ENCODE measurements around the gene WDFY2. TPM values are rescaled to one million over a fixed set of nuclear protein-coding genes. Genes with fewer than 3 reads are reported as not detected.
"Not testable (repeated sequence)": the region's sequence is repeated elsewhere in the genome, so short reads cannot be mapped to it uniquely, and the experiment has no call there.

WDFY2 gene
- total RNA-seq, 1 donor from 2014 or later, result 3.9 TPM

- no peak for TF ChIP-seq CTCF (IDR thresholded peaks at IDR 0.05)
- Mint-ChIP-seq H3K36me3 (ENCODE audit: low read depth) (peaks cover 2% of the 10 kb centered on the region), H3K9me3 (ENCODE audit: low read depth) (no peaks in the 10 kb centered on the region), H3K4me3 (ENCODE audit: unreplicated experiment) (no peak overlapping the region), H3K27ac (ENCODE audit: unreplicated experiment) (no peak overlapping the region), H3K27me3 (ENCODE audit: low read depth) (no peaks in the 10 kb centered on the region), H3K4me1 (ENCODE audit: low read depth) (peaks cover 11% of the 10 kb centered on the region)
- no peak for DNase-seq (ENCODE audit: low spot score)
Observed at GRCh38 chr13:51684076-51684475, 99.8 kb downstream of the WDFY2 start.

DNA sequence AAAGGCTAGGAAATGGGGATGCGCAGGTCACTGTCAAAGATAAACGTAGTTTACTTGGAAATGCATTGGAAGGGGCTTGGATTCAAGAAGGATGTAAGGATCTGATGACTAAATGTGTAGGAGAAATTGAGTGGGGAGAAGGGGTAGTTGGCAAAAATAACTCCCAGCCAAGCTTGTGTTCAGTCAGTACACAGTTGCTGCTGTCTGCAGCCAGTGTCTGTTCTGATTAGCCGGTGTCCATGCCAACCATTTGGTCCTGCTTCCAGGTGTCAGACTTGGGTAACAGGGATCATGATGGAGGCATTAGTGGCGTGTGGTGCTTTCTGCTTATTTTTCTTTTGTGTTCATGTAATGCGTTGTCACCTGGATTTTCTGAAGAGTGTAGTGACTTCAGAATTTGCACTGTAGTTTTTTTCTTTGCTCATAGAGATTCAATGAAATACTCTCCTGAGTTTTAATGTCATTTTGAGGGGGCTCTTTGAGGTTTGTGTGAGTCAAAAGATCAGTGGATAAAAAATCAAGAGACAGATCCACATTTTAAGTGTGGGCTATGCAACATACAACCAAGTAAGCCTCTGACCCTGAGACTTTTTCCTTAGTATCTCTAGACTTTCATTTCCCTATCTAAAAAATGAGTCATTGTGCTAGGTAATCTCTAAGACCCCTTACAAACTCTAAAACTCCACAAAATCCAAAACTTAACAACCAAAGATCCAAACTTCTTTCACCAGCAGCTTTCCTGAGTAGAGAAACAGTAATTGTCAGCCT, 103.9 kb downstream of the WDFY2 start:
- Mint-ChIP-seq H3K4me1 (ENCODE audit: low read depth) (no peaks in the 10 kb centered on the region), H3K27me3 (ENCODE audit: low read depth) (no peaks in the 10 kb centered on the region), H3K9me3 (ENCODE audit: low read depth) (no peaks in the 10 kb centered on the region), H3K4me3 (ENCODE audit: unreplicated experiment) (no peak overlapping the region), H3K36me3 (ENCODE audit: low read depth) (peaks cover 2% of the 10 kb centered on the region), H3K27ac (ENCODE audit: unreplicated experiment) (no peak overlapping the region)
- DNase-seq (ENCODE audit: low spot score), result no peak
- no peak for TF ChIP-seq CTCF (IDR thresholded peaks at IDR 0.05)

GRCh38 chr13:51688937-51689662, 104.8 kb downstream of the WDFY2 start:
- Mint-ChIP-seq H3K4me3 (ENCODE audit: unreplicated experiment) (no peak overlapping the region), H3K4me1 (ENCODE audit: low read depth) (no peaks in the 10 kb centered on the region), H3K27me3 (ENCODE audit: low read depth) (no peaks in the 10 kb centered on the region), H3K36me3 (ENCODE audit: low read depth) (peaks cover 2% of the 10 kb centered on the region), H3K9me3 (ENCODE audit: low read depth) (no peaks in the 10 kb centered on the region), H3K27ac (ENCODE audit: unreplicated experiment) (no peak overlapping the region)
- no peak for DNase-seq (ENCODE audit: low spot score)
- TF ChIP-seq CTCF (IDR thresholded peaks at IDR 0.05), result no peak

DNA sequence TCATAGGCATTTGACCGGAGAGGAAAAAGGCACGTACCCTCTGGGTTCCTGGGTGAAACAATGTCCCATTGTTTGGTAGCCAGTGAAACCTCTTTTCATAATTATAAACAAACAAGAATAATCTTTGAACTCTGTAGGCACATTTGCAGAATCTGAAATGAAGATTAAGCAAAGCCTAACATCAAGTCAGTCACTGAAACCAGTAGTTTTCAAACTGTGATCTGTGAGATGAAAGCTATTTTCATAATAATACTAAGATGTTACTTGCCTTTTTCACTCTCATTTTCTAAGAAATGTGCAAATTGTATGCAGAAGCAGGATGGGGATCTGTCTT, 105.4 kb downstream of the WDFY2 start:
- DNase-seq (ENCODE audit: low spot score), result no peak
- H3K4me3 Mint-ChIP-seq (ENCODE audit: unreplicated experiment), result no peak overlapping the region

GRCh38 chr13:51695677-51696076, 111.4 kb downstream of the WDFY2 start:
- not testable (repeated sequence) for H3K4me3 Mint-ChIP-seq (ENCODE audit: unreplicated experiment); H3K27me3 Mint-ChIP-seq (ENCODE audit: low read depth); H3K36me3 Mint-ChIP-seq (ENCODE audit: low read depth); H3K27ac Mint-ChIP-seq (ENCODE audit: unreplicated experiment); H3K9me3 Mint-ChIP-seq (ENCODE audit: low read depth); DNase-seq (ENCODE audit: low spot score)
- peaks cover 11% of the 10 kb centered on the region for H3K4me1 Mint-ChIP-seq (ENCODE audit: low read depth)

More for the DNA sequence above, 105.4 kb downstream of the WDFY2 start:
- Mint-ChIP-seq H3K9me3 (ENCODE audit: low read depth) (no peaks in the 10 kb centered on the region), H3K27me3 (ENCODE audit: low read depth) (no peaks in the 10 kb centered on the region), H3K27ac (ENCODE audit: unreplicated experiment) (no peak overlapping the region), H3K4me1 (ENCODE audit: low read depth) (no peaks in the 10 kb centered on the region), H3K36me3 (ENCODE audit: low read depth) (peaks cover 2% of the 10 kb centered on the region)
- no peak for TF ChIP-seq CTCF (IDR thresholded peaks at IDR 0.05)

Data from chondrocyte (in vitro differentiated cells).